GM12878 (cell line): Measurements from ENCODE around the gene ATP4B. TPM values are rescaled to one million over a fixed set of nuclear protein-coding genes. Genes with fewer than 3 reads are reported as not detected.

ENCODE experiments used
- ATAC-seq: fragments of 200-7000 bp; cut with Tn5 transposase; 3 replicates; pipeline ENCODE4 v1.9.1; 2020; ENCODE audit warnings: mild to moderate bottlenecking, moderate library complexity
- BruUV-seq: library from RNA; stranded (reverse); fragments of 400-500 nt; replicated peaks from 2 replicates; lab custom pipeline; 2021; lab: Mats Ljungman, UMichigan
- CTCF ChIA-PET: fragments of 300-600 bp; sonication (Branson Sonifier 250); formaldehyde crosslinking; extraction: SDS; loops from one replicate; lab custom pipeline; 2021; ENCODE audit warnings: inconsistent platforms; lab: Yijun Ruan, JAX
- POLR2A ChIA-PET: fragments of 350-600 bp; formaldehyde crosslinking; extraction: SDS; loops from one replicate; lab custom pipeline; 2021; ENCODE audit warnings: inconsistent platforms; lab: Charles Lee
- RAD21 ChIA-PET: fragments of 300-600 bp; sonication (Branson Sonifier 250); formaldehyde crosslinking; loops from one replicate; lab custom pipeline; 2023; ENCODE audit warnings: antibody characterized with exemption; ENCODE audit not compliant: unreplicated experiment; lab: Charles Lee
- SMC1A ChIA-PET: fragments of 300-600 bp; sonication (Branson Sonifier 250); formaldehyde crosslinking; loops from one replicate; lab custom pipeline; 2023; ENCODE audit not compliant: unreplicated experiment, uncharacterized antibody; lab: Charles Lee
- DNase-seq: peaks from one replicate; pipeline ENCODE4 v3.0.0-alpha.2; 2011; ENCODE audit warnings: low read depth, low spot score
- FAIRE-seq: peaks from 3 replicates; lab custom pipeline; 2011; peaks lifted over from hg19 to GRCh38; lab: Jason Lieb, UNC
- H2AFZ ChIP-seq: 2 replicates; pipeline ENCODE4 v1.6.0; 2011; ENCODE audit warnings: low read depth, low read length, control low read depth; ENCODE audit not compliant: control insufficient read depth
- H3K27ac ChIP-seq: 2 replicates; pipeline ENCODE4 v1.5.1; 2011; ENCODE audit warnings: control low read depth; ENCODE audit not compliant: control insufficient read depth, insufficient read depth
- H3K27me3 ChIP-seq, 2 experiments: replicated peaks in 1 of 2; 2 replicates each; pipeline versions ENCODE4 v1.6.0 to v1.6.1; 2011; ENCODE audit warnings: low read length in 1 of 2; ENCODE audit not compliant: control insufficient read depth in 2 of 2, insufficient read depth in 2 of 2
- H3K36me3 ChIP-seq, 2 experiments: 2 replicates each; pipeline ENCODE4 v1.5.1; 2011; ENCODE audit warnings: low read length in 1 of 2; ENCODE audit not compliant: control insufficient read depth in 2 of 2, insufficient read depth in 2 of 2
- H3K4me1 ChIP-seq: 2 replicates; pipeline ENCODE4 v1.6.1; 2011; ENCODE audit warnings: mild to moderate bottlenecking, low read length, moderate library complexity, mixed read lengths; ENCODE audit not compliant: control insufficient read depth, insufficient read depth
- H3K4me2 ChIP-seq: 2 replicates; pipeline ENCODE4 v1.6.0; 2011; ENCODE audit warnings: control low read depth; ENCODE audit not compliant: control insufficient read depth, insufficient read depth
- H3K4me3 ChIP-seq: fragments of 200-600 bp; sonication (generic); 2 replicates; pipeline ENCODE4 v1.5.1; 2016
- H3K79me2 ChIP-seq: 2 replicates; pipeline ENCODE4 v1.6.0; 2011; ENCODE audit warnings: low read length; ENCODE audit not compliant: control insufficient read depth, insufficient read depth
- H3K9ac ChIP-seq: 2 replicates; pipeline ENCODE4 v1.8.0; 2011; ENCODE audit warnings: low read length, control low read depth, mixed read lengths; ENCODE audit not compliant: control insufficient read depth, insufficient read depth
- H3K9me3 ChIP-seq: replicated peaks from 3 replicates; pipeline ENCODE4 v1.5.1; 2011; ENCODE audit warnings: mild to moderate bottlenecking, low read length; ENCODE audit not compliant: control insufficient read depth, insufficient read depth
- H4K20me1 ChIP-seq: 2 replicates; pipeline ENCODE4 v1.6.0; 2011; ENCODE audit not compliant: control insufficient read depth, insufficient read depth
- CEBPZ ChIP-seq: fragments of 150-350 bp; IDR thresholded peaks from 2 replicates; pipeline ENCODE4 v1.6.1; 2016; ENCODE audit warnings: low read depth, low read length
- EGR1 ChIP-seq, 2 experiments: IDR thresholded peaks; 1 replicate in 1 of 2; 2 replicates in 1 of 2; pipeline ENCODE4 v1.6.1; 2011 to 2012; ENCODE audit warnings: low read depth in 2 of 2, low read length in 2 of 2, borderline replicate concordance in 1 of 2, mild to moderate bottlenecking in 1 of 2, moderate library complexity in 1 of 2
- ELK1 ChIP-seq: IDR thresholded peaks from 2 replicates; pipeline ENCODE4 v1.6.1; 2012; ENCODE audit warnings: low read depth, low read length, improper control_type of control experiment
- GATAD2B ChIP-seq: fragments of 450-650 bp; conservative IDR thresholded peaks from 2 replicates; pipeline ENCODE4 v1.6.1; 2017; ENCODE audit warnings: low read depth, mild to moderate bottlenecking, moderate library complexity
- HSF1 ChIP-seq: fragments of 150-350 bp; IDR thresholded peaks from 2 replicates; pipeline ENCODE4 v1.6.1; 2014; ENCODE audit warnings: mild to moderate bottlenecking, low read depth, low read length
- IKZF2 ChIP-seq, 2 experiments: fragments of 450-650 bp; IDR thresholded peaks; 2 replicates each; pipeline ENCODE4 v1.6.1; 2017; ENCODE audit warnings: mild to moderate bottlenecking in 2 of 2, moderate library complexity in 2 of 2
- JUNB ChIP-seq: IDR thresholded peaks from 2 replicates; pipeline ENCODE4 v1.6.1; 2016; ENCODE audit warnings: antibody characterized with exemption, mild to moderate bottlenecking
- NFXL1 ChIP-seq: fragments of 450-650 bp; IDR thresholded peaks from 2 replicates; pipeline ENCODE4 v1.6.1; 2017; ENCODE audit warnings: antibody characterized with exemption, mild to moderate bottlenecking, borderline replicate concordance
- NFYB ChIP-seq: IDR thresholded peaks from 2 replicates; pipeline ENCODE4 v1.6.1; 2011; ENCODE audit warnings: low read depth, mild to moderate bottlenecking, low read length, improper control_type of control experiment, moderate library complexity; ENCODE audit not compliant: insufficient read depth
- PAX5 ChIP-seq: IDR thresholded peaks from 2 replicates; pipeline ENCODE4 v1.6.1; 2011; ENCODE audit warnings: low read depth, low read length, borderline replicate concordance
- PBX3 ChIP-seq: IDR thresholded peaks from 2 replicates; pipeline ENCODE4 v1.6.1; 2011; ENCODE audit warnings: mild to moderate bottlenecking, low read depth, low read length, moderate library complexity; ENCODE audit not compliant: insufficient replicate concordance
- POLR2AphosphoS5 ChIP-seq: IDR thresholded peaks from 2 replicates; pipeline ENCODE4 v1.6.1; 2011; ENCODE audit warnings: mild to moderate bottlenecking, low read length, inconsistent platforms
- RB1 ChIP-seq: fragments of 450-650 bp; formaldehyde crosslinking; IDR thresholded peaks from 2 replicates; pipeline ENCODE4 v1.6.1; 2017; ENCODE audit warnings: mild to moderate bottlenecking, borderline replicate concordance
- ZSCAN29 ChIP-seq: fragments of 450-650 bp; IDR thresholded peaks from 2 replicates; pipeline ENCODE4 v1.6.1; 2017; ENCODE audit warnings: mild to moderate bottlenecking, moderate library complexity
- WGBS: methylation state at CpG from one replicate; pipeline ENCODE4 v1.1.6; 2016; ENCODE audit warnings: low lambda C conversion rate; ENCODE audit not compliant: insufficient replicate concordance, insufficient coverage; ENCODE audit errors: missing lambda C conversion rate; 5-methylcytosine and 5-hydroxymethylcytosine counted together
- in situ Hi-C: fragments of 300-500 bp; cut with MboI; formaldehyde crosslinking; loops from 9 replicates; pipeline ENCODE4 v1.14.3; 2018; ENCODE audit warnings: mixed read lengths
- intact Hi-C: fragments of 100-400 bp; cut with micrococcal nuclease; formaldehyde crosslinking; loops from one replicate; pipeline ENCODE4 v1.14.2; 2022; ENCODE audit not compliant: unreplicated experiment
- polyA plus RNA-seq, 11 experiments: library from polyadenylated mRNA; depleted of rRNA in 4 of 11; unstranded in 6 of 11; stranded (reverse) in 5 of 11; fragments of >200 nt; fragmentation: Nextera tagmentation in 4 of 11; fragmentation: Illumina TruSeq in 1 of 11; extraction: Ambion mirVana in 4 of 11; extraction: Trizol in 1 of 11; gene quantifications; 1 replicate in 1 of 11; 2 replicates in 10 of 11; pipeline versions ENCODE4 v1.2.1 to v1.2.3, GENCODE V29; 2011 to 2016; ENCODE audit warnings: inconsistent platforms in 2 of 11, missing spikeins in 2 of 11, low read depth in 1 of 11
- total RNA-seq, 4 experiments: library from RNA; depleted of rRNA in 3 of 4; stranded (reverse); fragments of >200 nt in 3 of 4; fragmentation: Illumina TruSeq in 1 of 4; extraction: Trizol in 1 of 4; gene quantifications; 2 replicates each; pipeline versions ENCODE4 v1.2.1 to v1.2.3, GENCODE V29; 2013 to 2021

The ATP4B gene
- total and polyA plus RNA-seq, 10 of the 15 experiments (the other 5 are each of a cell fraction or from before 2014, with no cell fraction given) = 0.05 to 0.33 (median 0.20) TPM; not detected in 4

GRCh38 chr13:113641426-113641825 is 16.6 kb downstream of the ATP4B start:
- no peak for ATAC-seq
- no peaks in the 10 kb centered on the region for H4K20me1 ChIP-seq
- no peaks in the 10 kb centered on the region for H3K27me3 ChIP-seq
- ChIA-PET POLR2A (no interaction called here), RAD21 (no interaction called here), SMC1A (no interaction called here), CTCF (no interaction called here)
- no peaks in the 10 kb centered on the region for H3K4me1 ChIP-seq
- FAIRE-seq = no peak
- in situ Hi-C loops (no loop called here), intact Hi-C loops (no loop called here)
- H3K27ac ChIP-seq = no peak overlapping the region
- H3K4me2 ChIP-seq = no peak overlapping the region
- WGBS = 96% methylated on average over 7 of the region's 7 CpGs
- H3K79me2 ChIP-seq = no peaks in the 10 kb centered on the region
- no peak overlapping the region for H3K4me3 ChIP-seq
- no peak overlapping the region for H3K9ac ChIP-seq
- no TSS peak for BruUV-seq
- no peak for DNase-seq
- H2AFZ ChIP-seq = no peak overlapping the region
- H3K36me3 ChIP-seq = peaks cover 13 to 33% of the 10 kb centered on the region in 2 experiments
- no peaks in the 10 kb centered on the region for H3K9me3 ChIP-seq
- no peak for TF ChIP-seq CEBPZ
- TF ChIP-seq NFXL1 = no peak
- no peak for TF ChIP-seq NFYB
- TF ChIP-seq PAX5 = no peak
- TF ChIP-seq ELK1 = no peak
- TF ChIP-seq HSF1 = no peak
- TF ChIP-seq PBX3 = no peak
- TF ChIP-seq IKZF2 (IDR thresholded peaks at IDR 0.05) = no peak
- TF ChIP-seq EGR1 (IDR thresholded peaks at IDR 0.05; ENCODE audit: borderline replicate concordance in 1 of 2, low read depth in 2 of 2, low read length in 2 of 2) = no peak
- TF ChIP-seq RB1 = no peak
- no peak for TF ChIP-seq JUNB
- no peak for TF ChIP-seq POLR2AphosphoS5
- no peak for TF ChIP-seq ZSCAN29
- TF ChIP-seq GATAD2B = no peak
